Epithelial cell of esophagus (primary cell): ENCODE results near the gene DMTF1.
"Not testable (repeated sequence)": the region's sequence is repeated elsewhere in the genome, so short reads cannot be mapped to it uniquely, and the experiment has no call there.

Experiments used
- DNase-seq: peaks from one replicate; pipeline ENCODE4 v3.0.0; 2010; ENCODE audit warnings: low read depth
- H3K4me3 ChIP-seq: 2 replicates; pipeline ENCODE4 v1.5.1; 2011; ENCODE audit warnings: mild to moderate bottlenecking, low read length, control low read depth
- TF ChIP-seq, protein P1 (sequence below): IDR thresholded peaks from 2 replicates; pipeline ENCODE4 v1.5.1; 2011; ENCODE audit warnings: low read depth, mild to moderate bottlenecking, low read length, control low read depth, inconsistent platforms; ENCODE audit not compliant: insufficient read depth; ENCODE audit errors: missing control alignments

The DMTF1 gene

DNA sequence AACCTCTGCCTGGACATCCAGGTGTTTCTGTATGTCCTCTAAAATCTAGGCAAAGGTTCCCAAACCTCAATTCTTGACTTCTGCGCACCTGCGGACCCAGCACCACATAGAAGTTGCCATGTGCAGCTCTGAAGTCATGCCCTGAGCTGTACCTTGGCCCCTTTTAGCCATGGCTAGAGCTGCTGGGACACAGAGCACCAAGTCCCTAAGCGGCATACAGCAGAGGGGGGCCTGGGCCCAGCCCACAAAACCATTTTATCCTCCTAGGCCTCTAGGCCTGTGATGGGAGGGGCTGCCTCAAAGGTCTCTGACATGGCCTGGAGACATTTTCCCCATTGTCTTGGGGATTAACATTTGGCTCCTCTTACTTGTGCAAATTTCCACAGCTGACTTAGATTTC is 52.7 kb downstream of the DMTF1 start:
- TF ChIP-seq, protein P1, sequence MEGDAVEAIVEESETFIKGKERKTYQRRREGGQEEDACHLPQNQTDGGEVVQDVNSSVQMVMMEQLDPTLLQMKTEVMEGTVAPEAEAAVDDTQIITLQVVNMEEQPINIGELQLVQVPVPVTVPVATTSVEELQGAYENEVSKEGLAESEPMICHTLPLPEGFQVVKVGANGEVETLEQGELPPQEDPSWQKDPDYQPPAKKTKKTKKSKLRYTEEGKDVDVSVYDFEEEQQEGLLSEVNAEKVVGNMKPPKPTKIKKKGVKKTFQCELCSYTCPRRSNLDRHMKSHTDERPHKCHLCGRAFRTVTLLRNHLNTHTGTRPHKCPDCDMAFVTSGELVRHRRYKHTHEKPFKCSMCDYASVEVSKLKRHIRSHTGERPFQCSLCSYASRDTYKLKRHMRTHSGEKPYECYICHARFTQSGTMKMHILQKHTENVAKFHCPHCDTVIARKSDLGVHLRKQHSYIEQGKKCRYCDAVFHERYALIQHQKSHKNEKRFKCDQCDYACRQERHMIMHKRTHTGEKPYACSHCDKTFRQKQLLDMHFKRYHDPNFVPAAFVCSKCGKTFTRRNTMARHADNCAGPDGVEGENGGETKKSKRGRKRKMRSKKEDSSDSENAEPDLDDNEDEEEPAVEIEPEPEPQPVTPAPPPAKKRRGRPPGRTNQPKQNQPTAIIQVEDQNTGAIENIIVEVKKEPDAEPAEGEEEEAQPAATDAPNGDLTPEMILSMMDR, result no peak
- H3K4me3 ChIP-seq, result no peak overlapping the region
- DNase-seq, result no peak

DNA sequence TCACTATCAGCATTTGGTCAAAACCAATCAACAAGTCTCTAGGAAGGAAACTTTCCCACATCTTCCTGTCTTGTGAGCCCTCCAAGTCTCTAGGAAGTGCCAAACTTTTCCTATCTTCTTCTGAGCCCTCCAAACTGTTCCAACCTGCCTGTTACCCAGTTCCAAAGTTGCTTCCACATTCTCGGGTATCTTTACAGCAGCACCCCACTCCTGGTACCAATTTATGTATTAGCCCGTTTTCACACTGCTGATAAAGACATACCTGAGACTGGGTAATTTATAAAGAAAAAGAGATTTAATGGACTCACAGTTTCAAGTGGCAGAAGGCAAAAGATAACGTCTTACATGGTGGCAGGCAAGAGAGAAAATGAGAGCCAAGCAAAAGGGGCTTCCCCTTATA is 53.4 kb downstream of the DMTF1 start:
- not testable (repeated sequence) for DNase-seq, H3K4me3 ChIP-seq

DNA sequence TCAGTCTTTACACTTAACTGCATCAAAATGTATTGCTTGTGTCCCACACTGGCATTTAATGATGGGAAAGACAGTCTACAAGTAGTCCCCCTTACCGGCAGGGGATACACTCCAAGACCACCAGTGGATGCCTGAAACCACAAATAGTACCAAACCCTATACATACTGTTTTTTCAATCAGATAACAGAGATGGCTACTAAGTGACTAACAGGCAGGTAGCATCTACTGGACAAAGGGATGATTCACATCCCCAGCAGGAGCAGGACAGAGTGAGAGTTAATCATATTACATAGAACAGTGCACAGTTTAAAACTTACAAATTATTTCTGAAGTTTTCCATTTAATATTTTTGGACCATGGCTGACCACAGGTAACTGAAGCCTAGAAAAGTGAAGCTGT is 54.1 kb downstream of the DMTF1 start:
- TF ChIP-seq, protein P1, result no peak
- H3K4me3 ChIP-seq, result no peak overlapping the region
- peak; percentile 42 for DNase-seq

DNA sequence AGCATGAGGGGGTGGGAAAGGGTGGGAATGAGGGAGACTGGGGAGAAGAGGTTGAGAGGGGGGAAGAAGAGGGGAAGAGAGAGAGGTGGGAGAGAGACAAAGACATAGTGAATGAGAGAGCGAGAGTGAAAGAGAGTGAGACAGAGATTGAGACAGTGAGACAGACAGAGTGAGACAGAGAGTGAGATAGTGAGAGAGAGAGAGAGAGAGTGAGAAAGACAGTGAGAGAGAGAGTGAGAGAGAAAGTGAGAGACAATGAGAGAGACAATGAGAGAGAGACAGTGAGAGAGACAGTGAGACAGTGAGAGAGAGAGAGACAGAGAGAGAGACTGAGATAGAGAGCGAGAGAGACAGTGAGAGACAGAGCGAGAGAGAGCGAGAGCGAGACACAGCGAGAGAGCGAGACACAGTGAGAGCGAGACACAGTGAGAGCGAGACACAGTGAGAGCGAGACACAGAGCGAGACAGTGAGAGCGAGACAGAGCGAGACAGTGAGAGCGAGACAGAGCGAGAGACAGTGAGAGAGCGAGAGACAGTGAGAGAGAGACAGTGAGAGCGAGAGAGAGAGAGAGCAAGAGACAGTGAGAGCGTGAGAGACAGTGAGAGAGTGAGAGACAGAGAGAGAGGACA is 57.2 kb downstream of the DMTF1 start:
- no peak for DNase-seq
- no peak overlapping the region for H3K4me3 ChIP-seq
- TF ChIP-seq, protein P1, result no peak

DNA sequence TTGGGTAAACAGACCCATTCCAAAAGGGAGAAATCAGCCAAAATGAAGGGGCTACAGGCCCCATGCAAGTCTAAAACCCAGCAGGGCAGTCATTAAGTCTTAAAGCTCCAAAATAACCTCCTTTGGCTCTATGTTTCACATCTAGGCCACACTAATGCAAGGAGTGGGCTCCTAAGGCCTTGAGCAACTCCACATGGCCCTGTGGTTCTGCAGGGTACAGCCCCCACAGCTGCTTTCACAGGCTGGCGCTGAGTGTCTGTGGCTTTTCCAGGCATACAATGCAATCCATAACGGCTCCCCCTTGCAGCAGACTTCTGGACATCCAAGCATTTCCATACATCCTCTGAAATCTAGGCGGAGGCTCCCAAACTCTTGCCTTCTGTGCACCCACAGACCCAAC is 58.3 kb downstream of the DMTF1 start:
- TF ChIP-seq, protein P1, result no peak
- H3K4me3 ChIP-seq, result no peak overlapping the region
- DNase-seq, result no peak

DNA sequence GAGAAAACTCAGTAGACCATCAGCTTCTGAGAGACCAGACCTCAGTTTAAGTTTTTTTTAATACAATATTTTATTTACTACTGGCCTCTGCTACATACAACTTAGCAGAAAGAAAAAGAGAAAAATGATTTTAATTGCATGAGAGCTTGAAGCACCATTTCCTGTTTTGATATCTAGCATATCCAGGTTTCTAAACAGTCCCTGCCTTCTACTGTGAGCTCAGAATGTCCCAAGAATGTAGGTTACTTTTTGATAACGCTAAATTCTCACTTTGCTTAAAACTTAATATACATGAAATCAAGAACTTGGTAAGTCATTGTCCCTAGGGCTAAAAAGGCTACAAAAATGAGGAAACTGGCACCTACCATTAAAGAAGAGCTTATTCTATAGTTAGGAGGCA is 60.2 kb downstream of the DMTF1 start:
- TF ChIP-seq, protein P1, result no peak
- DNase-seq, result no peak
- no peak overlapping the region for H3K4me3 ChIP-seq

DNA sequence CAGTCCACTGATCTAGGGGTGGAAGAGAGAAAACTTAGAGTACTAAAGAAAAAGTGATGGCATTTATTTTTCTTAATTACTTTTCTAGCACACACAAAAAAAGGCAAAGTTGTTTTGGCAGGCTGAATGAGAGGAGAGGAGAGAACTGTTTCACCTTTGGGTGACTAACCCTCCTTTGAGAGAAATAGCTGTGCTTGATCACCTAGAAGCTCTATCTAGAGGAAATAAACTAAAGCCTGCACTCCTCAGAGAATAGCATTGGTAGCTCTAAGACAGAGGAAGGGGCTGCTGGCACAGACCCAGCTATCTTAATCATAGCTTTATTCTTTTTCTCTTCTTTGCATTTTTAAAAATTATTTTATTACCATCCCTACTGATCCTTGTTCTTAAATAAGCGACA is 61.0 kb downstream of the DMTF1 start:
- DNase-seq, result no peak
- TF ChIP-seq, protein P1, result no peak
- H3K4me3 ChIP-seq, result no peak overlapping the region
